Endothelial cell of umbilical vein (primary cell): ENCODE data around the gene DUSP14. TPM values are rescaled to one million over a fixed set of nuclear protein-coding genes. Genes with fewer than 3 reads are reported as not detected.

Experiments
- BruUV-seq: library from RNA; stranded (reverse); fragments of 400-500 nt; replicated peaks from 2 replicates; lab custom pipeline; 2021; lab: Mats Ljungman, UMichigan
- CTCF ChIA-PET: fragments of 300-600, 350-600 bp; sonication (Branson Sonifier 250); formaldehyde crosslinking; loops from one replicate; lab custom pipeline; 2021; ENCODE audit warnings: antibody characterized with exemption, inconsistent platforms; lab: Charles Lee
- POLR2A ChIA-PET: fragments of 300-600, 350-600 bp; sonication (Branson Sonifier 250); formaldehyde crosslinking; loops from one replicate; lab custom pipeline; 2021; ENCODE audit warnings: antibody characterized with exemption, inconsistent platforms; lab: Charles Lee
- DNase-seq: peaks from one replicate; pipeline ENCODE4 v3.0.0-alpha.2; 2011; ENCODE audit warnings: low read depth, low spot score
- FAIRE-seq: peaks from 2 replicates; lab custom pipeline; 2011; peaks lifted over from hg19 to GRCh38; lab: Jason Lieb, UNC
- H2AFZ ChIP-seq: 2 replicates; pipeline ENCODE4 v1.6.0; 2012; ENCODE audit warnings: low read depth, low read length, control low read depth, inconsistent platforms
- H3K27ac ChIP-seq: 2 replicates; pipeline ENCODE4 v1.5.1; 2011; ENCODE audit warnings: low read depth, mild to moderate bottlenecking, control low read depth, low read length, moderate library complexity; ENCODE audit not compliant: insufficient read depth
- H3K27me3 ChIP-seq, 2 experiments: 2 replicates each; pipeline versions ENCODE4 v1.6.0 to v1.6.1; 2011; ENCODE audit warnings: low read length in 2 of 2, mixed read lengths in 1 of 2; ENCODE audit not compliant: control insufficient read depth in 2 of 2, insufficient read depth in 2 of 2
- H3K36me3 ChIP-seq, 2 experiments: 2 replicates in 1 of 2; 3 replicates in 1 of 2; pipeline ENCODE4 v1.5.1; 2011; ENCODE audit warnings: low read length in 2 of 2, mild to moderate bottlenecking in 1 of 2, moderate library complexity in 1 of 2; ENCODE audit not compliant: control insufficient read depth in 2 of 2, insufficient read depth in 2 of 2; ENCODE audit errors: extremely low read depth in 1 of 2
- H3K4me1 ChIP-seq: 3 replicates; pipeline ENCODE4 v1.5.1; 2011; ENCODE audit warnings: mild to moderate bottlenecking, low read length; ENCODE audit not compliant: control insufficient read depth, insufficient read depth; ENCODE audit errors: extremely low read depth
- H3K4me2 ChIP-seq: 2 replicates; pipeline ENCODE4 v1.6.1; 2011; ENCODE audit warnings: low read length, control low read depth, mixed read lengths; ENCODE audit not compliant: insufficient read depth
- H3K4me3 ChIP-seq, 3 experiments: fragments of 200-600 bp in 1 of 3; sonication (generic), shearing (Covaris generic) in 1 of 3; replicated peaks in 1 of 3; 2 replicates each; pipeline ENCODE4 v1.5.1; 2011 to 2016; ENCODE audit warnings: control low read depth in 3 of 3, low read length in 3 of 3, mild to moderate bottlenecking in 2 of 3, inconsistent platforms in 1 of 3, low read depth in 1 of 3, moderate library complexity in 1 of 3; ENCODE audit not compliant: insufficient read depth in 1 of 3
- H3K79me2 ChIP-seq: 2 replicates; pipeline ENCODE4 v1.6.0; 2012; ENCODE audit warnings: low read length, inconsistent platforms; ENCODE audit not compliant: control insufficient read depth, insufficient read depth
- H3K9ac ChIP-seq: replicated peaks from 2 replicates; pipeline ENCODE3; 2011; ENCODE audit warnings: low read length, control low read depth; ENCODE audit not compliant: insufficient read depth; ENCODE audit errors: extremely low read depth
- H3K9me1 ChIP-seq: replicated peaks from 3 replicates; pipeline ENCODE4 v1.6.0; 2011; ENCODE audit warnings: mild to moderate bottlenecking, low read length; ENCODE audit not compliant: control insufficient read depth, insufficient read depth; ENCODE audit errors: extremely low read depth
- H3K9me3 ChIP-seq: replicated peaks from 2 replicates; pipeline ENCODE4 v1.5.1; 2012; ENCODE audit warnings: low read length, inconsistent platforms; ENCODE audit not compliant: control insufficient read depth, insufficient read depth
- H4K20me1 ChIP-seq: replicated peaks from 2 replicates; pipeline ENCODE3; 2011; ENCODE audit warnings: mild to moderate bottlenecking, low read length; ENCODE audit not compliant: control insufficient read depth, insufficient read depth; ENCODE audit errors: extremely low read depth
- CTCF ChIP-seq, 2 donors: IDR thresholded peaks; 1 replicate in 1 of 2; 2 replicates in 1 of 2; pipeline ENCODE4 v1.5.1; 2011; ENCODE audit warnings: low read length in 2 of 2, mild to moderate bottlenecking in 2 of 2, moderate library complexity in 2 of 2, control low read depth in 1 of 2, inconsistent platforms in 1 of 2, low read depth in 1 of 2; ENCODE audit not compliant: insufficient read depth in 1 of 2; ENCODE audit errors: extremely low read depth in 1 of 2
- EZH2 ChIP-seq: IDR thresholded peaks from 2 replicates; pipeline ENCODE4 v1.6.1; 2012; ENCODE audit warnings: borderline replicate concordance, low read depth, mild to moderate bottlenecking, moderate library complexity, low read length, inconsistent platforms; ENCODE audit not compliant: severe bottlenecking
- FOS ChIP-seq: IDR thresholded peaks from 2 replicates; pipeline ENCODE4 v1.6.1; 2011; ENCODE audit warnings: mild to moderate bottlenecking, low read length, moderate library complexity, borderline replicate concordance; ENCODE audit not compliant: insufficient read depth
- GATA2 ChIP-seq: IDR thresholded peaks from 2 replicates; pipeline ENCODE4 v1.7.0; 2011; ENCODE audit warnings: low read depth, mild to moderate bottlenecking, moderate library complexity, mixed read lengths, low read length; ENCODE audit not compliant: insufficient read length, insufficient read depth
- JUN ChIP-seq: IDR thresholded peaks from 2 replicates; pipeline ENCODE4 v1.6.1; 2011; ENCODE audit warnings: borderline replicate concordance, low read depth; ENCODE audit not compliant: insufficient read length, insufficient read depth
- MAX ChIP-seq: IDR thresholded peaks from 2 replicates; pipeline ENCODE4 v1.6.1; 2011; ENCODE audit not compliant: insufficient read depth, insufficient read length
- MYC ChIP-seq: IDR thresholded peaks from one replicate; pipeline ENCODE4 v1.6.1; 2011; ENCODE audit warnings: mild to moderate bottlenecking, low read depth, low read length
- POLR2A ChIP-seq: IDR thresholded peaks from 2 replicates; pipeline ENCODE4 v1.6.1; 2012; ENCODE audit warnings: low read depth, mild to moderate bottlenecking, control low read depth, low read length
- POLR2AphosphoS5 ChIP-seq: IDR thresholded peaks from 2 replicates; pipeline ENCODE4 v1.6.1; 2012; ENCODE audit warnings: low read depth, mild to moderate bottlenecking, control low read depth, low read length, moderate library complexity; ENCODE audit not compliant: insufficient read depth
- dilution Hi-C: fragments of 300-500 bp; cut with MboI; formaldehyde crosslinking; loops from one replicate; pipeline ENCODE4 v1.15.0; 2019; ENCODE audit warnings: low sequenced_read_pairs; ENCODE audit not compliant: extremely low pct_ligation_motif_present
- intact Hi-C: fragments of 100-400 bp; cut with micrococcal nuclease; formaldehyde crosslinking; loops from one replicate; pipeline ENCODE4 v1.10.0; 2022
- polyA plus RNA-seq, 4 experiments: library from polyadenylated mRNA; depleted of rRNA in 3 of 4; stranded (reverse) in 3 of 4; unstranded in 1 of 4; fragments of >200 nt; gene quantifications; 2 replicates each; pipeline versions ENCODE4 v1.2.1 to v1.2.3, GENCODE V29; 2011 to 2012; ENCODE audit warnings: missing spikeins in 1 of 4
- total RNA-seq: library from RNA; stranded (reverse); gene quantifications from 2 replicates; pipeline ENCODE4 v1.2.3, GENCODE V29; 2021

DUSP14 gene
- total and polyA plus RNA-seq, 2 donors (not counting 3 experiments of a cell fraction or from before 2014, with no cell fraction given) = 36.4 to 62.5 TPM

- no TSS peak for BruUV-seq
- H3K27ac ChIP-seq = no peak overlapping the region
- H3K4me1 ChIP-seq = peaks cover 22% of the 10 kb centered on the region
- FAIRE-seq = no peak
- no peaks in the 10 kb centered on the region for H3K27me3 ChIP-seq
- H2AFZ ChIP-seq = no peak overlapping the region
- TF ChIP-seq EZH2 = no peak
- TF ChIP-seq GATA2 = no peak
- no peak for TF ChIP-seq MYC
- TF ChIP-seq POLR2A = no peak
- no peak for TF ChIP-seq JUN
- TF ChIP-seq CTCF (IDR thresholded peaks at IDR 0.05; ENCODE audit: extremely low read depth in 1 of 2, insufficient read depth in 1 of 2, low read depth in 1 of 2, low read length in 2 of 2) = no peak
- no peak for TF ChIP-seq POLR2AphosphoS5
- TF ChIP-seq FOS = no peak
- no peak for TF ChIP-seq MAX
- ChIA-PET POLR2A (no interaction called here), CTCF (no interaction called here)
- no peak for DNase-seq
- dilution Hi-C loops (no loop called here), intact Hi-C loops (no loop called here)
- H3K9me3 ChIP-seq = no peaks in the 10 kb centered on the region
- H3K36me3 ChIP-seq = peaks cover 3 to 7% of the 10 kb centered on the region in 2 experiments
- no peak overlapping the region for H3K4me3 ChIP-seq
- no peaks in the 10 kb centered on the region for H4K20me1 ChIP-seq
- no peak overlapping the region for H3K9ac ChIP-seq
- H3K9me1 ChIP-seq = no peaks in the 10 kb centered on the region
- H3K4me2 ChIP-seq = no peak overlapping the region
- no peaks in the 10 kb centered on the region for H3K79me2 ChIP-seq
Observed at GRCh38 chr17:37478187-37478586, 11.5 kb upstream of the DUSP14 start.
